ENCODE results near the gene NPTN.

Gene NPTN

DNA sequence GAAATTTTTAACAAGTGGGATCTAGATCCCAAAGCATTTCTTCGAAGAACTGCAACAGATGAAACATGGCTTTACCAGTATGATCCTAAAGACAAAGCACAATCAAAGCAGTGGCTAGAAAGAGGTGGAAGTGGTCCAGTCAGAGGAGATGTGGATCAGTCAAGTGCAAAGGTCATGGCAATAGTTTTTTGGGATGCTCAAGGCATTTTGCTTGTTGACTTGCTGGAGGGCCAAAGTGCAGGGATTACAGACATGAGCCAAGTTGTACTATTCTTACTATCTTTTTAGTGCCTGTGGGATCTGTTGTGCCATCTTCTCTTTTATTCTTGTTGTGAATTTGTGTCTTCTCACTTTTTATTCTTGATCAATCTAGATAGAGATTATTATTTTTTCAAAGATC is 108.3 kb downstream of the NPTN start:
- H4K20me1 ChIP-seq (ENCODE audit: insufficient read depth, low read length) = no peaks in the 10 kb centered on the region
- H3K79me2 ChIP-seq (ENCODE audit: insufficient read depth, low read length) = no peaks in the 10 kb centered on the region
- H3K9me3 ChIP-seq (ENCODE audit: low read length) = no peaks in the 10 kb centered on the region
- no peaks in the 10 kb centered on the region for H3K27me3 ChIP-seq (ENCODE audit: insufficient read depth, low read length)
- no peaks in the 10 kb centered on the region for H3K36me3 ChIP-seq (ENCODE audit: insufficient read depth, low read length)
- no peak overlapping the region for H3K27ac ChIP-seq (ENCODE audit: low read depth, low read length, poor library complexity, severe bottlenecking)
- no peaks in the 10 kb centered on the region for H3K4me1 ChIP-seq (ENCODE audit: insufficient read depth, low read length, severe bottlenecking)
- H3K9me2 ChIP-seq (ENCODE audit: low read depth, low read length) = no peaks in the 10 kb centered on the region
- H3K4me3 ChIP-seq (ENCODE audit: low read depth, low read length, poor library complexity, severe bottlenecking) = no peak overlapping the region
- no peak overlapping the region for H3K9ac ChIP-seq (ENCODE audit: low read length)
- H3F3A ChIP-seq (ENCODE audit: insufficient read depth, low read length) = no peaks in the 10 kb centered on the region
- H3K4me2 ChIP-seq (ENCODE audit: low read length) = no peak overlapping the region
- H2AFZ ChIP-seq (ENCODE audit: low read length) = no peak overlapping the region
- no peak for TF ChIP-seq EZH2 (IDR thresholded peaks at IDR 0.05; ENCODE audit: borderline replicate concordance, low read length)
- TF ChIP-seq, protein P1, sequence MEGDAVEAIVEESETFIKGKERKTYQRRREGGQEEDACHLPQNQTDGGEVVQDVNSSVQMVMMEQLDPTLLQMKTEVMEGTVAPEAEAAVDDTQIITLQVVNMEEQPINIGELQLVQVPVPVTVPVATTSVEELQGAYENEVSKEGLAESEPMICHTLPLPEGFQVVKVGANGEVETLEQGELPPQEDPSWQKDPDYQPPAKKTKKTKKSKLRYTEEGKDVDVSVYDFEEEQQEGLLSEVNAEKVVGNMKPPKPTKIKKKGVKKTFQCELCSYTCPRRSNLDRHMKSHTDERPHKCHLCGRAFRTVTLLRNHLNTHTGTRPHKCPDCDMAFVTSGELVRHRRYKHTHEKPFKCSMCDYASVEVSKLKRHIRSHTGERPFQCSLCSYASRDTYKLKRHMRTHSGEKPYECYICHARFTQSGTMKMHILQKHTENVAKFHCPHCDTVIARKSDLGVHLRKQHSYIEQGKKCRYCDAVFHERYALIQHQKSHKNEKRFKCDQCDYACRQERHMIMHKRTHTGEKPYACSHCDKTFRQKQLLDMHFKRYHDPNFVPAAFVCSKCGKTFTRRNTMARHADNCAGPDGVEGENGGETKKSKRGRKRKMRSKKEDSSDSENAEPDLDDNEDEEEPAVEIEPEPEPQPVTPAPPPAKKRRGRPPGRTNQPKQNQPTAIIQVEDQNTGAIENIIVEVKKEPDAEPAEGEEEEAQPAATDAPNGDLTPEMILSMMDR (IDR thresholded peaks at IDR 0.05; ENCODE audit: low read length) = no peak

DNA sequence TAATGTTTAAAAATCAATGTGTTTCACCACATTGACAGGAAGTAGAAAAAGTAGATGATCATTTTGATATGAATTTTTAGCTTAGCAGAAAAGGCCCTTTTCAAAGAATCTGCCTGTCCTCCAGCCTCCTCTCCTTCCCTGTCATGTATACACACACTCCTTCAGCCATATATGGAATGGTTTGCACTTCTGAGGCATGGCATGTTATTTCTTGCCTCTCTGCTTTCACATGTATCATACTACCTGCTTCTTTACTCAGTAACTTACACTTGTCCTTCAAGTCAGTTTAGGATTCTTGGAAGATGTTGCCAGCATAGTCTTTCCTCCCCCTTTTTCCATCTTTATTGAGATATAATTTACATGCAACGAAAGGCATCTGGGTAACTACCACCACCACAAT is 111.2 kb downstream of the NPTN start:
- no peak overlapping the region for H3K4me2 ChIP-seq (ENCODE audit: low read length)
- no peaks in the 10 kb centered on the region for H3K9me3 ChIP-seq (ENCODE audit: low read length)
- no peaks in the 10 kb centered on the region for H3K4me1 ChIP-seq (ENCODE audit: insufficient read depth, low read length, severe bottlenecking)
- no peak overlapping the region for H2AFZ ChIP-seq (ENCODE audit: low read length)
- no peaks in the 10 kb centered on the region for H4K20me1 ChIP-seq (ENCODE audit: insufficient read depth, low read length)
- no peaks in the 10 kb centered on the region for H3F3A ChIP-seq (ENCODE audit: insufficient read depth, low read length)
- H3K9me2 ChIP-seq (ENCODE audit: low read depth, low read length) = no peaks in the 10 kb centered on the region
- H3K4me3 ChIP-seq (ENCODE audit: low read depth, low read length, poor library complexity, severe bottlenecking) = no peak overlapping the region
- H3K79me2 ChIP-seq (ENCODE audit: insufficient read depth, low read length) = no peaks in the 10 kb centered on the region
- H3K9ac ChIP-seq (ENCODE audit: low read length) = no peak overlapping the region
- H3K36me3 ChIP-seq (ENCODE audit: insufficient read depth, low read length) = no peaks in the 10 kb centered on the region
- no peaks in the 10 kb centered on the region; the same call in 1 of the 2 replicates for H3K27me3 ChIP-seq (ENCODE audit: insufficient read depth, low read length)
- TF ChIP-seq EZH2 (IDR thresholded peaks at IDR 0.05; ENCODE audit: borderline replicate concordance, low read length) = no peak
- TF ChIP-seq, protein P1 (IDR thresholded peaks at IDR 0.05; ENCODE audit: low read length) = no peak
- no peak overlapping the region for H3K27ac ChIP-seq (ENCODE audit: low read depth, low read length, poor library complexity, severe bottlenecking)

DNA sequence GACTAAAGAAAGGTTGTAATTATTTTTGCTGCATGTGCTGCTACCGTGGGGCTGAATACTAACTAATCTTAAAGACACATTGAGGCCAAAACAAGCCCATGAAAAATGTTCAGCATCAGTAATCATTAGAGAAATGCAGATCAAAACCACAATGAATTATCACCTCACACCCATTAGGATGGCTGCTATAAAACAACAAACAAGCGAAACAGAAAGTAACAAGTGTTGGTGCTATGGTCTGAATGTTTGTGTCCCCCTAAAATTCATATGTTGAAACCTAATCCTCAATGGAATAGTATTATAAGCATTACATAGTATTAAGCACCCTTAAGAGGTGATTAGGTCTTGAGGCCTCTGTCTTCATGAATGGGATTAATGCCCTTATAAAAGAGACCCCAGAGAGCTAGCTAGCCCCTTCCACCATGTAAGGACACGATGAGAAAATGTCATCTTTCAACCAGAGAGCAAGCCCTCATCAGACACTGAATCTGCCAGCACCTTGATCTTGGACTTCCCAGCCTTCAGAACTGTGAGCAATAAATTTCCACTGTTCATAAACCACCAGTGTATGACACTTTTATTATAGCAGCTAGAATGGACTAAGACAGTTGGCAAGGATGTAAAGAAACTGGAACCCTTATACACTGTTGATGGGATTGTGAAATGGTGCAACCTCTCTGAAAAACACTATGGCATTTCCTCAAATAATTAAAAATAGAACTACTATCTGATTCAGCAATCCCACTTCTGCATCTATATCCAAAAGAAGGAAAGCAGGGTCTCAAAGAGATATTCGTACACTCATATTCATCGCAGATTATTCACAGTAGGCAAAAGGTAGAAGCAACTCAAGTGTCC is 114.1 kb downstream of the NPTN start:
- H2AFZ ChIP-seq (ENCODE audit: low read length) = no peak overlapping the region
- H3K4me2 ChIP-seq (ENCODE audit: low read length) = no peak overlapping the region
- no peak overlapping the region for H3K4me3 ChIP-seq (ENCODE audit: low read depth, low read length, poor library complexity, severe bottlenecking)
- TF ChIP-seq, protein P1 (IDR thresholded peaks at IDR 0.05; ENCODE audit: low read length) = no peak
- no peak for TF ChIP-seq EZH2 (IDR thresholded peaks at IDR 0.05; ENCODE audit: borderline replicate concordance, low read length)
- H3F3A ChIP-seq (ENCODE audit: insufficient read depth, low read length) = no peaks in the 10 kb centered on the region
- no peaks in the 10 kb centered on the region for H3K79me2 ChIP-seq (ENCODE audit: insufficient read depth, low read length)
- H3K9me3 ChIP-seq (ENCODE audit: low read length) = no peaks in the 10 kb centered on the region
- H3K36me3 ChIP-seq (ENCODE audit: insufficient read depth, low read length) = no peaks in the 10 kb centered on the region
- H4K20me1 ChIP-seq (ENCODE audit: insufficient read depth, low read length) = no peaks in the 10 kb centered on the region
- no peak overlapping the region for H3K27ac ChIP-seq (ENCODE audit: low read depth, low read length, poor library complexity, severe bottlenecking)
- no peaks in the 10 kb centered on the region for H3K9me2 ChIP-seq (ENCODE audit: low read depth, low read length)
- H3K4me1 ChIP-seq (ENCODE audit: insufficient read depth, low read length, severe bottlenecking) = no peaks in the 10 kb centered on the region
- H3K27me3 ChIP-seq (ENCODE audit: insufficient read depth, low read length) = no peaks in the 10 kb centered on the region; the same call in 1 of the 2 replicates
- no peak overlapping the region for H3K9ac ChIP-seq (ENCODE audit: low read length)

Measured in OCI-LY1 (cell line).